HG02852 (cell line): ENCODE data around the gene CARHSP1.
"Not testable (repeated sequence)": the region's sequence is repeated elsewhere in the genome, so short reads cannot be mapped to it uniquely, and the experiment has no call there.

Experiments used
- ATAC-seq: cut with Tn5 transposase; IDR thresholded peaks from one replicate; pipeline ENCODE4 v1.9.1; 2021; ENCODE audit warnings: mild to moderate bottlenecking, moderate library complexity; ENCODE audit not compliant: unreplicated experiment

The CARHSP1 gene

GRCh38 chr16:8893976-8894690, 25.3 kb upstream of the CARHSP1 start:
- no peak for ATAC-seq

DNA sequence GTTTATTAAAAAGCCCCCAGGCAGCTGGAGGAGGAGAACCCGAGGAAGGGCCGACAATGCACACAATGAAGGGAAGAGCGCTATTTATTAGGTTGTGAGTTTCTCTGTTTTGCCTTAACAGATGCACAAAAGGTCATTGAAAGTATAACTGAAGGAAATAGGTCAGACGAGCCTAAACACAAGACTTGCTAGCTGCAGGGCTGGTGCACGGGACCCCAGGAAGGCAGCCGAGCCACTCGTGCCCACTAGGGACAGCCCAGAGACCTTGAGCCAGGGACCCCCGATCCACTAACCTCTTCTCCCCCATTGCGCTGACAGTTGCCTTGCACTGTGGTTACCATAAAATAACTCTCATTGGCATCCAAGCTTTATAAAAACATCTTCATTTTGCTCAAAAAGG, 24.6 kb upstream of the CARHSP1 start:
- no peak for ATAC-seq

DNA sequence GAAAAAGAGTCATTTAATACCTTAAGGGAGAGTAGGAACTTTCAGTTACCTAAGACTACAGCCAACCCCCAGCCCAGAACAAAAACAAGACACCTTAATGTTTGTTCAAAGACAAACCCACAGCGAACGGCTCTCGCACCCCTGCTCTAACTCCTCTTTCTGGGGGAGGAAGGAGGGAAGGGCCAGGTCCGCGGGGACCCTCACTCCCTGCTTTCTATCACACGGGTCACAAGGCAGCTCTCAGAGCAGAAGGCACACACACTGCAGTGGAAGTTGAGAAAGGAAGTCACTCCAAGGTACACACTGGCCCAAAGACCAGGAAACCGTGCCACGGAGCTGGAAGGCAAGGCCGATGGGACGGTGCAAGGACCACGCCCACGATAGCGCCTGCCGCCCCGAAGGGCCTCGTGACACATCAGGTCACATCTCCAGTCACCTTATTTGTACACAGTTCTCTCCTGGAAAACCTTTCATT, 23.3 kb upstream of the CARHSP1 start:
- ATAC-seq = peak; percentile 29

- no peak for ATAC-seq
Observed at GRCh38 chr16:8890549-8890921, 21.7 kb upstream of the CARHSP1 start.

- no peak for ATAC-seq
Observed at GRCh38 chr16:8889893-8890548, 21.2 kb upstream of the CARHSP1 start.

- ATAC-seq = no peak
Observed at GRCh38 chr16:8888951-8889892, 20.4 kb upstream of the CARHSP1 start.

DNA sequence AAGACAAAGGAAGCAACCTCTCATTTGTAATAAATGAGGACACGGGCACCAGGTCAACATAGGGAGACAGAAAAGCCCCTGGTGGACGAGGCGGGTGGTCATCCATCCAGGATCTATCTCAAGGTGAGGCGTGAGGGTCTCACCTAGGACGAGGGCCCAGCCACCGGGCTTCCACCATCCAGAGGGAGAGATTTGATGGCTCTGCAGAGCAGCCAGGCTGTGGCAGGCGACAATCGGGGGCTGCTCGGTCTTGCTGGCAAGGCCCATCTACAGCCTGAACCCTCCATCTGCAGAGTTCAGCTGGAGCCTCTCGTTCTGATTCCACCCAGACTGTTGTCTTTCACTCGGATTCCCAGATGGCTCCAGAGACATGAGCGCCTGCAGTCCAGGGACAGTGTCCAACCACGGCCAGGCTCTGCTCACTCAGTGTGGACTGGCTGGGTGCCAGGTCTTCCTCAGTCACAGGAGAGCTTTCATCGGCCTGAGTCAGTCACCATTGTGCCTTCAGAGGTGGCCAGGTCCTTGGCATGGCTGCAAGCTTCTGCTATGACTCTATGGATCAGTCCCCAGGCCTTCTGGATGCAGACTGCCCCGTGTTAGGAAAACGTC, 19.2 kb upstream of the CARHSP1 start:
- ATAC-seq = no peak

GRCh38 chr16:8887431-8887765, 18.6 kb upstream of the CARHSP1 start:
- ATAC-seq = no peak

GRCh38 chr16:8886593-8887430, 18.0 kb upstream of the CARHSP1 start:
- no peak for ATAC-seq

- ATAC-seq = no peak
Observed at GRCh38 chr16:8885674-8886592, 17.1 kb upstream of the CARHSP1 start.

GRCh38 chr16:8882725-8883377, 14.0 kb upstream of the CARHSP1 start:
- ATAC-seq = no peak

DNA sequence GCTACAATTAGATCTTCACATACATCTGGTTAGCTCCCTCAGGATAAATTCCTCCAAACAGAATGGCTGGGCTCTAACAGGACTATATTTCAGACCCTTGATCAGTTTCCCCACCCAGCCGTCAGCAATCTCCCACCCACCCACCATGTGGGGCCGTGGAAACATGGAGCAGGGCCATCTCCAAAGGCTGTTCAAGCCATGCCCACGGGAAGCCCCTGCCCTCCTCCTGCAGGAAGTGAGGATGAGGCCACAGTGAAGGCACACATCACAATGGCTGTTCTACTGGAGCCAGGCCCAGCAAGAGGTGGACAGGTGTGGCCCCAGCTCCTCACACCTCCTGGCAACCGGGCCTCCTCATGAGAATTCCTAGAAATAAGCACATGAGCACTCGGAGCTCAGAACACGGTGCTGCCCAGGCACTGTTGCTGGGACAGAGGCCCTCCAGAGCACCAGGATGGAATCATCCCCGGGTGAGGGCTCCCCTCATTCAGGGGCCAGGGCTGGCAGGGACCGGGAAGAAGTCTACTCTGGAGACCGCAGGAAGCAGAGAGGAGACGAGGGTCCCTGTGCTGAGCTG, 13.3 kb upstream of the CARHSP1 start, which contains the start of gene LITAFD:
LITAFD (plus strand) TSS at position 311 of the 577 bp plus-strand sequence. CDS start 2,005 bp downstream, outside the sequence.
- no peak for ATAC-seq

DNA sequence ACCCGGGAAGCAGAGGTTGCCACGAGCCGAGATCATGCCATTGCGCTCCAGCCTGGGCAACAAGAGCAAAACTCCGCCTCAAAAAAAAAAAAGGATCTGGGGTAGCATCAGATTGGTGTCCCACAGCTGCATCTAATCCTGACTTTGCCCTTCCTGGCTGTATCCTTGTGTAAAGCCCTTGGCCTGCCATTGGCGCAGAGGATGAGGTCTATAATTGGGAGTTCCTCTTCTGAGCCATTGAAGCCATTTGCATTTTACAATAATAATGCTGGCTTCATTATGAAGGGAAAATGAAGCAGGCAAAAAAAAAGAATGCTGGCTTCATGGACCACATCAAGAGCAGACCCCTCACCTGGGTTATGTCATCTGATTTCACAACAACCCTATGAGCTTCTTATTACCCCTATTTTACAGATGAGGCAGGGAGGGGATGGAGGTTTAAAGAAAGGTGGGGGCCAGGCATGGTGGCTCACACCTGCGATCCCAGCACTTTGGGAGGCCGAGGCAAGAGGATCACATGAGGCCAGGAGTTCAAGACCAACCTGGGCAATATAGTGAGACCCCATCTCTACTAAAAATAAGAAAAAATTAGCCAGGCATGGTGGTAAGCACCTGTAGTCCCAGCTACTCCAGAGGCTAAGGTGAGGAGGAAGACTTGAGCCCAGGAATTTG, 12.2 kb upstream of the CARHSP1 start:
- no peak for ATAC-seq

- ATAC-seq = no peak
Observed at GRCh38 chr16:8878523-8878911, 9.7 kb upstream of the CARHSP1 start.

DNA sequence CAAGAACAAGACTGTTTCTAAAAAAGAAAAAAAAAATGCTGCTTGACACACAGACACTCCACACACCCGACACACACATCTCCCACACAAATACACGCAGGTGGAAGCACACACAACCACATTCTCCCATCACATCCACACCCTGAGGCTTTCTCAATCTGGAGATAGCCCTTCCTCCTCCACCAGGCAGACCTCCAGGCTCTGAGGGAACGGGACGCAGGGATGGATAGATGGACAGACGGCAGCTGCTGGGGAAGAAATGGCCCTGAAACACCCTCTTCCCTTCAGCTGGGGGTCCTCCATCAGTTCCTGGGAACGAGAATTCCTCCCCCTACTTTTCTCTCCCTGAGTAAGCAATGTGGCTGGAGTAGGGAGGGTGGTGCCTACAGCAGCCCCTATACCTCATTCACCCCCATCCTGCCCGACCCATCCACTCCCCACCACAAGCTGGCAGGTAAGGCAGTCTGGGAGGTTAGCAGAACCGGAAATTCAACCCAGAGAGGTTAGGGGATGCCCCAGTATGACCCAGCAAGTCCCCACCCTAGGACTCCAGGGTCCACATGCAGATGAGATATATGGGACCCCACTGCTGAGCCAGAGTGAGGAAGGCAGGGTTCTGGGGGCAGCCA, 9.2 kb upstream of the CARHSP1 start:
- ATAC-seq = no peak

DNA sequence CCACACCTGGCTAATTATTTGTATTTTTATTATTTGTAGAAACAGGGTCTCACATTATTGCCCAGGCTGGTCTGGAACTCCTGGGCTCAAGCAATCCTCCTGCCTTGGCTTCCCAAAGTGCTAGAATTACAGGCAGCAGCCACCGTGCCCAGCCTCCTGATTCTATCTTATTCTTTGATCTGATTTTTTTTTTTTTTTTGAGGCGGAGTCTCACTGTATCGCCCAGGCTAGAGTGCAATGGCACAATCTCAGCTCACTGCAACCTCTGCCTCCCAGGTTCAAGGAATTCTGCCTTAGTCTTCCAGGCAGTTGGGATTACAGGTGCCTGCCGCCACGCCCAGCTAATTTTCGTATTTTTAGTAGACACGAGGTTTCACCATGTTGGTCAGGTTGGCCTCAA, 6.5 kb upstream of the CARHSP1 start:
- ATAC-seq = not testable (repeated sequence)

DNA sequence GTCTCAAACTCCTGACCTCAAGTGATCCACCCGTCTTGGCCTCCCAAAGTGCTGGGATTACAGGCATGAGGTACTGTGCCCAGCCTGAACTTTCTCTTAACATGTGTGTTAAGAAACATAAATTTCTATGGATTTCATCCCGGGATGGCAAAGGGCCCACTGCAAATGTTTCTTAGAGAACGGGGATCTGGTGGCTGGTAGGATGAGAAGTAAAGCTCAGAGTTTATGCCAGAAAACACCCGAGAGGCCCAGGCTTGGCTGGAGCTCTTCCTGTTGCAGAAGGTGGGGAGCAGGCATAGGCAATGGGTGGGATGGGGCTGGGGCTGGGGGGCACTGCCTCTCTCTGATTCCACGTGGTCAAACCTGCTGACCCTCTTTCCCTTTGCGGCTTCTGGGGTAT, 5.6 kb upstream of the CARHSP1 start:
- ATAC-seq = no peak
